HepG2 (cell line): ENCODE results near the gene EPHA2. TPM values are rescaled to one million over a fixed set of nuclear protein-coding genes. Genes with fewer than 3 reads are reported as not detected.

Source experiments
- FOXP4 ChIP-seq: sonication (generic); formaldehyde crosslinking; IDR thresholded peaks from 2 replicates; pipeline ENCODE4 v1.4.0; 2020; ENCODE audit warnings: missing genetic modification reagents
- HOXA5 ChIP-seq: sonication (generic); formaldehyde crosslinking; IDR thresholded peaks from 2 replicates; pipeline ENCODE4 v1.4.0; 2020; ENCODE audit warnings: missing genetic modification reagents
- NONO ChIP-seq, 2 experiments: fragments of 450-650 bp in 1 of 2; sonication (generic) in 1 of 2; formaldehyde crosslinking in 1 of 2; IDR thresholded peaks in 1 of 2; conservative IDR thresholded peaks in 1 of 2; 2 replicates each; pipeline versions ENCODE4 v1.6.1 to v1.8.0; 2017 to 2022; ENCODE audit warnings: mild to moderate bottlenecking in 1 of 2, missing genetic modification reagents in 1 of 2, moderate library complexity in 1 of 2
- RBAK ChIP-seq: sonication (generic); formaldehyde crosslinking; IDR thresholded peaks from 2 replicates; pipeline ENCODE4 v1.5.1; 2020; ENCODE audit warnings: mild to moderate bottlenecking, missing genetic modification reagents
- STAG1 ChIP-seq: sonication (generic); formaldehyde crosslinking; IDR thresholded peaks from 2 replicates; pipeline ENCODE4 v1.4.0; 2020; ENCODE audit warnings: missing genetic modification reagents
- SYNCRIP ChIP-seq: fragments of 200-400 bp; formaldehyde crosslinking; IDR thresholded peaks from 2 replicates; pipeline ENCODE4 v1.6.1; 2018; ENCODE audit warnings: mild to moderate bottlenecking, low read depth, low read length; ENCODE audit not compliant: insufficient read depth
- TARDBP ChIP-seq: sonication (generic); formaldehyde crosslinking; IDR thresholded peaks from 2 replicates; pipeline ENCODE4 v1.8.0; 2022; ENCODE audit warnings: mild to moderate bottlenecking, missing genetic modification reagents
- ZBTB21 ChIP-seq: sonication (generic); formaldehyde crosslinking; IDR thresholded peaks from 2 replicates; pipeline ENCODE4 v1.4.0; 2020; ENCODE audit warnings: missing genetic modification reagents
- ZBTB40 ChIP-seq, 2 experiments: fragments of 450-650 bp in 1 of 2; sonication (generic) in 1 of 2; formaldehyde crosslinking in 1 of 2; IDR thresholded peaks; 2 replicates each; pipeline versions ENCODE4 v1.6.1 to v1.8.0; 2016 to 2022; ENCODE audit warnings: antibody characterized with exemption in 1 of 2, mild to moderate bottlenecking in 1 of 2, missing genetic modification reagents in 1 of 2
- ZNF10 ChIP-seq: sonication (generic); formaldehyde crosslinking; IDR thresholded peaks from 2 replicates; pipeline ENCODE4 v1.4.0; 2020; ENCODE audit warnings: mild to moderate bottlenecking, low read depth, missing genetic modification reagents, borderline replicate concordance
- ZNF225 ChIP-seq: sonication (generic); formaldehyde crosslinking; IDR thresholded peaks from 2 replicates; pipeline ENCODE4 v1.4.0; 2020; ENCODE audit warnings: mild to moderate bottlenecking, missing genetic modification reagents
- ZNF235 ChIP-seq: sonication (generic); formaldehyde crosslinking; IDR thresholded peaks from 2 replicates; pipeline ENCODE4 v1.8.1; 2023; ENCODE audit warnings: mild to moderate bottlenecking, missing genetic modification reagents, borderline replicate concordance
- ZNF292 ChIP-seq: sonication (generic); formaldehyde crosslinking; IDR thresholded peaks from 2 replicates; pipeline ENCODE4 v1.8.1; 2022; ENCODE audit warnings: mild to moderate bottlenecking, low read depth, missing genetic modification reagents, borderline replicate concordance
- ZNF576 ChIP-seq: sonication (generic); formaldehyde crosslinking; IDR thresholded peaks from 2 replicates; pipeline ENCODE4 v1.4.0; 2020; ENCODE audit warnings: mild to moderate bottlenecking, missing genetic modification reagents
- ZNF674 ChIP-seq: sonication (generic); formaldehyde crosslinking; IDR thresholded peaks from 2 replicates; pipeline ENCODE4 v1.5.0; 2020; ENCODE audit warnings: low read depth, mild to moderate bottlenecking, missing genetic modification reagents
- ZNF777 ChIP-seq: sonication (generic); formaldehyde crosslinking; IDR thresholded peaks from 2 replicates; pipeline ENCODE4 v1.4.0; 2020; ENCODE audit warnings: missing genetic modification reagents
- ZSCAN21 ChIP-seq: sonication (generic); formaldehyde crosslinking; IDR thresholded peaks from 2 replicates; pipeline ENCODE4 v1.8.0; 2022; ENCODE audit warnings: mild to moderate bottlenecking, missing genetic modification reagents, moderate library complexity, borderline replicate concordance
- ZSCAN25 ChIP-seq: sonication (generic); formaldehyde crosslinking; IDR thresholded peaks from 2 replicates; pipeline ENCODE4 v1.8.0; 2022; ENCODE audit warnings: mild to moderate bottlenecking, missing genetic modification reagents
- polyA plus RNA-seq, 8 experiments: library from polyadenylated mRNA; depleted of rRNA in 3 of 8; stranded (reverse) in 7 of 8; unstranded in 1 of 8; fragments of >200 nt; fragmentation: Illumina TruSeq in 4 of 8; extraction: Trizol in 4 of 8; gene quantifications; 2 replicates each; pipeline versions ENCODE4 v1.2.1 to v1.2.3, GENCODE V29; 2011 to 2016; ENCODE audit warnings: low read depth in 4 of 8, missing spikeins in 1 of 8, mixed read lengths in 1 of 8; ENCODE audit not compliant: insufficient read depth in 1 of 8
- total RNA-seq, 5 experiments: library from RNA; depleted of rRNA; stranded (reverse); fragments of >200 nt; fragmentation: Illumina TruSeq; extraction: Trizol; gene quantifications; 2 replicates each; pipeline ENCODE4 v1.2.3, GENCODE V29; 2016; ENCODE audit warnings: low read depth in 1 of 5

Gene EPHA2
- total and polyA plus RNA-seq, 2 of the 13 experiments (the other 11 are each of a cell fraction or from before 2014, with no cell fraction given) = 33.6 to 53.6 TPM

- TF ChIP-seq SYNCRIP (no peak), ZNF576 (CRISPR knock-in tag) (no peak), HOXA5 (no peak), STAG1 (peak; percentile 88), TARDBP (no peak), ZSCAN25 (CRISPR knock-in tag) (no peak), ZNF292 (CRISPR knock-in tag) (no peak), ZNF674 (CRISPR knock-in tag) (no peak), ZNF10 (CRISPR knock-in tag) (no peak), NONO (IDR thresholded peaks at IDR 0.05) (no peak), NONO (CRISPR knock-in tag; conservative IDR thresholded peaks at IDR 0.05) (no peak), ZNF235 (CRISPR knock-in tag) (no peak), RBAK (CRISPR knock-in tag) (no peak), ZSCAN21 (CRISPR knock-in tag) (no peak), FOXP4 (no peak), ZNF777 (no peak), ZBTB21 (CRISPR knock-in tag) (0 out of 2 replicates have a peak, but pooled peaks have one; percentile 12), ZBTB40 (IDR thresholded peaks at IDR 0.05) (no peak), ZBTB40 (CRISPR knock-in tag; IDR thresholded peaks at IDR 0.05) (no peak), ZNF225 (CRISPR knock-in tag) (no peak)
Measured at GRCh38 chr1:16082283-16083038, 73.4 kb downstream of the EPHA2 start (continued).
